K562 (cell line): ENCODE results near the gene ZNF432. TPM values are rescaled to one million over a fixed set of nuclear protein-coding genes. Genes with fewer than 3 reads are reported as not detected.
A peak's percentile ranks its signal among the peaks of the same experiment; 100 is the strongest.

Experiments
- ARID1B ChIP-seq: fragments of 450-650 bp; IDR thresholded peaks from 2 replicates; pipeline ENCODE4 v1.6.1; 2016; ENCODE audit warnings: antibody characterized with exemption, mild to moderate bottlenecking, inconsistent platforms
- BDP1 ChIP-seq: IDR thresholded peaks from 3 replicates; pipeline ENCODE4 v1.6.1; 2011; ENCODE audit not compliant: insufficient read length, insufficient read depth
- CBX2 ChIP-seq: fragments of 200-600 bp; sonication (generic); IDR thresholded peaks from one replicate; pipeline ENCODE4 v1.6.1; 2012; ENCODE audit warnings: mild to moderate bottlenecking, low read length, inconsistent platforms; ENCODE audit not compliant: insufficient read depth, poor library complexity, severe bottlenecking
- DPF2 ChIP-seq: fragments of 450-650 bp; IDR thresholded peaks from 2 replicates; pipeline ENCODE4 v1.6.1; 2016
- FOXK1 ChIP-seq: sonication (generic); formaldehyde crosslinking; IDR thresholded peaks from 2 replicates; pipeline ENCODE4 v1.8.0; 2022; ENCODE audit warnings: missing genetic modification reagents, mild to moderate bottlenecking, borderline replicate concordance
- HINFP ChIP-seq: fragments of 450-650 bp; conservative IDR thresholded peaks from 2 replicates; pipeline ENCODE4 v1.6.1; 2016; ENCODE audit warnings: missing genetic modification characterization, low read depth, mild to moderate bottlenecking, control low read depth, missing compliant biosample characterization
- HMBOX1 ChIP-seq: sonication (generic); IDR thresholded peaks from 2 replicates; pipeline ENCODE4 v1.6.1; 2016
- HOMEZ ChIP-seq: fragments of 250-450 bp; sonication (Bioruptor Pico); IDR thresholded peaks from 2 replicates; pipeline ENCODE4 v1.4.0; 2020; ENCODE audit warnings: mild to moderate bottlenecking, moderate library complexity
- MCM3 ChIP-seq: fragments of 450-650 bp; IDR thresholded peaks from 2 replicates; pipeline ENCODE4 v1.6.1; 2016
- MEIS2 ChIP-seq: fragments of 450-650 bp; IDR thresholded peaks from 2 replicates; pipeline ENCODE4 v1.6.1; 2014; ENCODE audit warnings: mild to moderate bottlenecking; ENCODE audit not compliant: partially characterized antibody
- RBM17 ChIP-seq: fragments of 200-400 bp; formaldehyde crosslinking; IDR thresholded peaks from 2 replicates; pipeline ENCODE4 v1.6.1; 2017; ENCODE audit warnings: low read depth, mild to moderate bottlenecking, low read length, borderline replicate concordance
- RNF2 ChIP-seq: sonication (generic); IDR thresholded peaks from 2 replicates; pipeline ENCODE4 v1.6.1; 2016
- SIN3A ChIP-seq, 2 experiments: fragments of 150-350 bp in 1 of 2; IDR thresholded peaks; 2 replicates each; pipeline ENCODE4 v1.6.1; 2011 to 2016; ENCODE audit warnings: borderline replicate concordance in 2 of 2, low read depth in 2 of 2, low read length in 2 of 2, mild to moderate bottlenecking in 2 of 2, moderate library complexity in 2 of 2; ENCODE audit not compliant: control insufficient read depth in 1 of 2
- SRF ChIP-seq, 2 experiments: fragments of 250-450, 450-650 bp in 1 of 2; sonication (Bioruptor Pico) in 1 of 2; sonication (generic) in 1 of 2; formaldehyde crosslinking; IDR thresholded peaks; 2 replicates each; pipeline versions ENCODE4 v1.5.0 to v1.5.1; 2020 to 2022; ENCODE audit warnings: mild to moderate bottlenecking in 1 of 2, missing genetic modification reagents in 1 of 2
- UBTF ChIP-seq, 2 experiments: IDR thresholded peaks; 2 replicates each; pipeline ENCODE4 v1.6.1; 2012; ENCODE audit warnings: improper control_type of control experiment in 2 of 2, low read depth in 2 of 2, low read length in 2 of 2, borderline replicate concordance in 1 of 2
- ZBTB26 ChIP-seq: fragments of 450-650 bp; formaldehyde crosslinking; IDR thresholded peaks from 2 replicates; pipeline ENCODE4 v1.4.0; 2022; ENCODE audit warnings: missing genetic modification characterization
- ZNF239 ChIP-seq: fragments of 250-450 bp; sonication (Bioruptor Pico); IDR thresholded peaks from 2 replicates; pipeline ENCODE4 v1.4.0; 2020; ENCODE audit warnings: mild to moderate bottlenecking
- polyA plus RNA-seq, 8 experiments: library from polyadenylated mRNA; depleted of rRNA in 4 of 8; stranded (reverse) in 5 of 8; unstranded in 3 of 8; fragments of >200 nt; fragmentation: Nextera tagmentation in 2 of 8; fragmentation: Illumina TruSeq in 1 of 8; extraction: Ambion mirVana in 2 of 8; extraction: Trizol in 1 of 8; gene quantifications; 2 replicates each; pipeline versions ENCODE4 v1.2.1 to v1.2.3, GENCODE V29; 2011 to 2014; ENCODE audit warnings: inconsistent platforms in 1 of 8, missing spikeins in 1 of 8
- total RNA-seq, 7 experiments: library from RNA; depleted of rRNA in 6 of 7; stranded (reverse); fragments of >200 nt in 6 of 7; fragmentation: Illumina TruSeq in 2 of 7; extraction: Trizol in 2 of 7; gene quantifications; 2 replicates each; pipeline versions ENCODE4 v1.2.1 to v1.2.3, GENCODE V29; 2011 to 2021; ENCODE audit warnings: low replicate concordance in 1 of 7

Gene ZNF432
- total and polyA plus RNA-seq, 9 of the 15 experiments (the other 6 are each of a cell fraction or from before 2014, with no cell fraction given) = 2.6 to 6.8 (median 4.0) TPM

GRCh38 chr19:52048555-52049501, at the start of gene ZNF432 (continued):
- TF ChIP-seq SRF (CRISPR knock-in tag; IDR thresholded peaks at IDR 0.05) (no peak), MEIS2 (no peak), ARID1B (no peak; the same call in none of the 2 replicates), HMBOX1 (no peak), ZBTB26 (CRISPR knock-in tag) (no peak), DPF2 (0 out of 2 replicates have a peak, but pooled peaks have one; percentile 27), RNF2 (peak; percentile 62), HINFP (no peak), MCM3 (no peak), FOXK1 (CRISPR knock-in tag) (no peak), BDP1 (no peak), UBTF (IDR thresholded peaks at IDR 0.05; ENCODE audit: borderline replicate concordance in 1 of 2, low read depth in 2 of 2, low read length in 2 of 2) (no peak), HOMEZ (CRISPR knock-in tag) (no peak), ZNF239 (CRISPR knock-in tag) (no peak), SIN3A (IDR thresholded peaks at IDR 0.05; ENCODE audit: borderline replicate concordance in 2 of 2, control insufficient read depth in 1 of 2, low read depth in 2 of 2, low read length in 2 of 2) (peak; percentile 37 to 49; a peak in 1 of 4 replicates), RBM17 (no peak), CBX2 (no peak)
